ENCODE data around the gene STAT3.

STAT3 gene

GRCh38 chr17:42313773-42314566, 74.3 kb downstream of the STAT3 start:
- Histone ChIP-seq H2AFZ (ENCODE audit: low read depth) (no peak overlapping the region), H3K4me1 (ENCODE audit: low read depth, poor library complexity, severe bottlenecking) (peaks cover 11% of the 10 kb centered on the region), H3K4me2 (no peak overlapping the region), H3K4me3 (IDR thresholded peaks at IDR 0.05; ENCODE audit: insufficient read depth, low read depth, low read length) (no peak overlapping the region), H4K20me1 (ENCODE audit: insufficient read depth) (no peaks in the 10 kb centered on the region), H3K27ac (no peak overlapping the region), H3K79me2 (ENCODE audit: insufficient read depth, low read depth) (no peaks in the 10 kb centered on the region), H3K27me3 (ENCODE audit: insufficient read depth, low read depth) (no peaks in the 10 kb centered on the region), H3K9ac (no peak overlapping the region), H3K36me3 (ENCODE audit: insufficient read depth) (no peaks in the 10 kb centered on the region)
- TF ChIP-seq CTCF (conservative IDR thresholded peaks at IDR 0.05; ENCODE audit: low read depth, low read length), result no peak

GRCh38 chr17:42313389-42313772, 74.9 kb downstream of the STAT3 start:
- Histone ChIP-seq H3K79me2 (ENCODE audit: insufficient read depth, low read depth) (no peaks in the 10 kb centered on the region), H3K36me3 (ENCODE audit: insufficient read depth) (no peaks in the 10 kb centered on the region), H3K27me3 (ENCODE audit: insufficient read depth, low read depth) (no peaks in the 10 kb centered on the region), H3K9ac (no peak overlapping the region), H3K27ac (no peak overlapping the region), H3K4me3 (IDR thresholded peaks at IDR 0.05; ENCODE audit: insufficient read depth, low read depth, low read length) (no peak overlapping the region), H4K20me1 (ENCODE audit: insufficient read depth) (no peaks in the 10 kb centered on the region), H2AFZ (ENCODE audit: low read depth) (no peak overlapping the region), H3K4me1 (ENCODE audit: low read depth, poor library complexity, severe bottlenecking) (peaks cover 11% of the 10 kb centered on the region), H3K4me2 (no peak overlapping the region)
- no peak for TF ChIP-seq CTCF (conservative IDR thresholded peaks at IDR 0.05; ENCODE audit: low read depth, low read length)

- H4K20me1 ChIP-seq (ENCODE audit: insufficient read depth), result no peaks in the 10 kb centered on the region
- TF ChIP-seq CTCF (conservative IDR thresholded peaks at IDR 0.05; ENCODE audit: low read depth, low read length), result no peak
- no peak overlapping the region for H3K27ac ChIP-seq
- H3K4me3 ChIP-seq (IDR thresholded peaks at IDR 0.05; ENCODE audit: insufficient read depth, low read depth, low read length), result no peak overlapping the region
- H3K36me3 ChIP-seq (ENCODE audit: insufficient read depth), result no peaks in the 10 kb centered on the region
- no peak overlapping the region for H3K9ac ChIP-seq
- H3K4me2 ChIP-seq, result no peak overlapping the region
- no peak overlapping the region for H2AFZ ChIP-seq (ENCODE audit: low read depth)
- H3K27me3 ChIP-seq (ENCODE audit: insufficient read depth, low read depth), result no peaks in the 10 kb centered on the region
- H3K4me1 ChIP-seq (ENCODE audit: low read depth, poor library complexity, severe bottlenecking), result peaks cover 11% of the 10 kb centered on the region
- no peaks in the 10 kb centered on the region for H3K79me2 ChIP-seq (ENCODE audit: insufficient read depth, low read depth)
These were observed 75.7 kb downstream of the STAT3 start for GRCh38 chr17:42312285-42313130.

- Histone ChIP-seq H3K4me3 (IDR thresholded peaks at IDR 0.05; ENCODE audit: insufficient read depth, low read depth, low read length) (no peak overlapping the region), H4K20me1 (ENCODE audit: insufficient read depth) (no peaks in the 10 kb centered on the region), H2AFZ (ENCODE audit: low read depth) (no peak overlapping the region), H3K9ac (no peak overlapping the region), H3K79me2 (ENCODE audit: insufficient read depth, low read depth) (no peaks in the 10 kb centered on the region), H3K27me3 (ENCODE audit: insufficient read depth, low read depth) (no peaks in the 10 kb centered on the region), H3K4me2 (no peak overlapping the region), H3K4me1 (ENCODE audit: low read depth, poor library complexity, severe bottlenecking) (peaks cover 11% of the 10 kb centered on the region), H3K27ac (no peak overlapping the region), H3K36me3 (ENCODE audit: insufficient read depth) (no peaks in the 10 kb centered on the region)
- TF ChIP-seq CTCF (conservative IDR thresholded peaks at IDR 0.05; ENCODE audit: low read depth, low read length), result no peak
These were observed 76.3 kb downstream of the STAT3 start for GRCh38 chr17:42312035-42312284.
